AG08396 (cell line): ENCODE results near the gene ROR1.

Experiments used
- DNase-seq: peaks from one replicate; pipeline ENCODE4 v3.0.0; 2012; ENCODE audit warnings: low spot score, mixed read lengths

Gene ROR1

GRCh38 chr1:63858153-63858552 is 84.3 kb downstream of the ROR1 start:
- DNase-seq = no peak

- no peak for DNase-seq
Observed at GRCh38 chr1:63859480-63860275, 85.9 kb downstream of the ROR1 start.

- DNase-seq = no peak
Observed at GRCh38 chr1:63861052-63861691, 87.4 kb downstream of the ROR1 start.

GRCh38 chr1:63863145-63863544 is 89.3 kb downstream of the ROR1 start:
- no peak for DNase-seq

GRCh38 chr1:63864224-63864641 is 90.4 kb downstream of the ROR1 start:
- no peak for DNase-seq

- no peak for DNase-seq
Observed at GRCh38 chr1:63865561-63865960, 91.7 kb downstream of the ROR1 start.

- DNase-seq = no peak
Observed at GRCh38 chr1:63866084-63866483, 92.3 kb downstream of the ROR1 start.

GRCh38 chr1:63867429-63868176 is 93.8 kb downstream of the ROR1 start:
- no peak for DNase-seq

GRCh38 chr1:63868268-63868781 is 94.5 kb downstream of the ROR1 start:
- no peak for DNase-seq

- DNase-seq = no peak
Observed at GRCh38 chr1:63870152-63870551, 96.3 kb downstream of the ROR1 start.

GRCh38 chr1:63871463-63871862 is 97.6 kb downstream of the ROR1 start:
- no peak for DNase-seq

- no peak for DNase-seq
Observed at GRCh38 chr1:63873751-63874150, 99.9 kb downstream of the ROR1 start.

GRCh38 chr1:63874278-63874880 is 100.6 kb downstream of the ROR1 start:
- no peak for DNase-seq

GRCh38 chr1:63875636-63876035 is 101.8 kb downstream of the ROR1 start:
- DNase-seq = no peak

GRCh38 chr1:63877021-63877767 is 103.4 kb downstream of the ROR1 start:
- no peak for DNase-seq

- peak; percentile 21 for DNase-seq
Observed at GRCh38 chr1:63877816-63878215, 104.0 kb downstream of the ROR1 start.

GRCh38 chr1:63878932-63879331 is 105.1 kb downstream of the ROR1 start:
- no peak for DNase-seq

- DNase-seq = no peak
Observed at GRCh38 chr1:63880958-63881576, 107.2 kb downstream of the ROR1 start.

GRCh38 chr1:63882048-63882704 is 108.4 kb downstream of the ROR1 start:
- no peak for DNase-seq

- DNase-seq = no peak
Observed at GRCh38 chr1:63883494-63884235, 109.8 kb downstream of the ROR1 start.
